GM19099 (cell line): ENCODE measurements around the gene SIPA1.
A peak's percentile ranks its signal among the peaks of the same experiment; 100 is the strongest.

Source experiments
- POLR2A ChIP-seq: IDR thresholded peaks from 3 replicates; pipeline ENCODE4 v1.6.1; 2011; ENCODE audit warnings: low read depth; ENCODE audit not compliant: insufficient read length; ENCODE audit errors: extremely low read depth

The SIPA1 gene

GRCh38 chr11:65645710-65646109 lies 7.8 kb downstream of the SIPA1 start:
- no peak for TF ChIP-seq POLR2A

DNA sequence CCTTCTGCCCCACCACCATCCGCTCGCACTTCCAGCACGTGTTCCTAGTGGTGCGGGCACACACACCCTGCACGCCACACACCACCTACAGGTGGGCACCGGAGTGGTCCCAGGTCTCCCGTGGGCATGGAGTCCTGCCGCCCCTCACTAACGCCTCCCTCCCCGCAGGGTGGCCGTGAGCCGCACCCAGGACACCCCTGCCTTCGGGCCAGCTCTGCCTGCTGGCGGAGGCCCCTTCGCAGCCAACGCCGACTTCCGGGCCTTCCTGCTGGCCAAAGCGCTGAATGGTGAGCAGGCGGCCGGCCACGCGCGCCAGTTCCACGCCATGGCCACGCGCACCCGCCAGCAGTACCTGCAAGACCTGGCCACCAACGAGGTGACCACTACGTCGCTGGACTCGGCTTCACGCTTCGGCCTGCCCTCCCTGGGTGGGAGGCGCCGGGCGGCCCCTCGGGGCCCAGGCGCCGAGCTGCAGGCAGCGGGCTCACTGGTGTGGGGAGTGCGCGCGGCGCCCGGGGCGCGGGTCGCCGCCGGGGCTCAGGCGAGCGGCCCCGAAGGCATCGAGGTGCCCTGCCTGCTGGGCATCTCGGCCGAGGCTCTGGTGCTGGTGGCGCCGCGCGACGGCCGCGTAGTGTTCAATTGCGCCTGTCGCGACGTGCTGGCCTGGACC lies 8.5 kb downstream of the SIPA1 start:
- TF ChIP-seq POLR2A = peak; percentile 3

GRCh38 chr11:65646958-65647701 lies 9.2 kb downstream of the SIPA1 start:
- peak; percentile 5 for TF ChIP-seq POLR2A

DNA sequence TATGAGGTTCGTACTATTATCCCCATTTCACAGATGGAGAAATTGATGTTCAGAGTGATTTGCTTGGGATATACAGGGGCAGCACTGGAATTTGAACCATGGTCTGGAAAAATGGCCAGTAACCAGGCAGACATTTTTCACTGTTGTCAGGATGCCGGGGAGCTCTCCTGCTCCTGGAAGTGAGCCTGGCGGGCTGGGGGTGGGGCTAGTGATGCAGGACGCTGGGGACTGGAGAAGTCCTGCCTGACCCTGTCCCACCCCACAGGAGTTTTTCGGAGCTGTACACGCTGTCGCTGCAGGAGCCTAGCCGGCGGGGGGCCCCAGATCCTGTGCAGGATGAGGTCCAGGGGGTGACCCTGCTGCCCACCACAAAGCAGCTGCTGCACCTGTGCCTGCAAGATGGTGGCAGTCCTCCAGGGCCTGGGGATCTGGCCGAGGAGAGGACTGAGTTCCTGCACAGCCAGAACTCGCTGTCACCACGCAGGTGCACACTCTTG lies 11.1 kb downstream of the SIPA1 start:
- TF ChIP-seq POLR2A = no peak

DNA sequence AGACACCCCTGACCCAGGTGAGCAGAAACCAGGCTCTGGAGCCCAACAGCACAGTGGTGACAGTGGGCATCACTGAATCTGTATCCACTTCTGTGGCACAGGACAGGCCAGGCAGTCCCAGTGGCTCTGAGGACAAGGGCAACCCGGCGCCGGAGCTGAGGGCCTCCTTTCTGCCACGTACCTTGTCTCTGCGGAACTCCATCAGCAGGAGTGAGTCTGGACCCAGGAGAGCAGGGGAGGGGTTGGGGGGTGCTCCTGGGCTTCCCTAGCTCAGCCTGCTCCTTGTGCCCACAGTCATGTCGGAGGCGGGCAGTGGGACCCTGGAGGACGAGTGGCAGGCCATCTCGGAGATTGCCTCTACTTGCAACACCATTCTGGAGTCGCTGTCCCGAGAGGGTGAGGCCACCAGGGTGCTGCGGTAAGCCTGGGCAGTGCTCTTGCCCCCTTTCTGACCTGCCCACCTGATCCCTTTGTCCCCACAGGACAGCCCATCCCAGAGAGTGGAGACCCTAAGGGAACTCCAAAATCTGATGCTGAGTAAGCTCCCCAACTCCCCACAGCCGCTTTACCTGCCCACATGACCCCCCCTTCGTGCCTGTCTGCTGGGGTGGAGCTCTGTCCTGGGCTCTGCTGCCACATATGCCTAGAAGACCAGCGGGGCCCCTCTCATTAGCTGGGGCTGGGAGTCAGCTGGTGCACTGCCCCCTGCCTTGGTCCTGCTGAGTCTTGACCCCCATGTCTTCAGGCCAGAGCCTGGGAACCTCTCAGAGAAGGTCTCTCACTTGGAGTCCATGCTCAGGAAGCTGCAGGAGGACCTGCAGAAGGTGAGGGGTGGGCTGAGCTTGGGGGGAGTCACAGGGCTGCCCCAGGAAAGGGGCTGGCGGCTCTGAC lies 12.0 kb downstream of the SIPA1 start:
- TF ChIP-seq POLR2A = no peak

DNA sequence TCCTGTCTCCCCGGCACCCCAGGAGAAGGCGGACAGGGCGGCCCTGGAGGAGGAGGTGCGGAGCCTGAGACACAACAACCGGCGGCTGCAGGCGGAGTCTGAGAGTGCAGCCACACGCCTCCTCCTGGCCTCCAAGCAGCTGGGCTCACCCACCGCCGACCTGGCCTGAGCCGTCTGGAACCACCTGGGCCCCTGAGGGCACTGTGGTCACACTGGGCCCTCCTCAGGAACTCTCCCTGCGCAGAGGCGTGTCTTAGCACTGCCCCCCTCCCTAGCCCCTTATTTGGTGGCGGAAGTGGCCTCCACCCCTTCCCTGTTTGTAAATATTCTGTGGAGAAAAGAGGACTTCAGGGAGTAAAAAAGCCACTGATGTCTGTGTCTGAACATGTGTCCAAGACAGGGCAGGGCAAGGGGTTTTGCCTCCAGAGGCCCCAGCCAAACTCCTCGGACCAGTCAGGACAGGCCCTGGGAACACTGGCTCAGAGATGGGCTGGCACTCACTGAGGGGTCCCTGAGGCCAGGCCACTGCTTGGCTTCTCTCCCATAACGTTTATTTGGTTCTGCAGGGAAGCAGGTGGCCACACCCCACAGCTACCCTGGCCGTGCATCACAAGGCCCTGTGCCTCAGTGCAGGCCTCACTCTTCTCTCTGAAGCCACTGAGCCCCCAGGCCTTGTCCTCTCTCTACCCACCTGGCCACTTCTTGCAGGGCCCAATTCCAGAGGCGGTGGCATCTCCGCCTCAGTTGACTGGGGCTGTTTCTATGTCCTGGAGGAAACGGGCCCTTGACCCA lies 12.8 kb downstream of the SIPA1 start:
- TF ChIP-seq POLR2A = no peak

- no peak for TF ChIP-seq POLR2A
Observed at GRCh38 chr11:65651339-65651588, 13.4 kb downstream of the SIPA1 start.

DNA sequence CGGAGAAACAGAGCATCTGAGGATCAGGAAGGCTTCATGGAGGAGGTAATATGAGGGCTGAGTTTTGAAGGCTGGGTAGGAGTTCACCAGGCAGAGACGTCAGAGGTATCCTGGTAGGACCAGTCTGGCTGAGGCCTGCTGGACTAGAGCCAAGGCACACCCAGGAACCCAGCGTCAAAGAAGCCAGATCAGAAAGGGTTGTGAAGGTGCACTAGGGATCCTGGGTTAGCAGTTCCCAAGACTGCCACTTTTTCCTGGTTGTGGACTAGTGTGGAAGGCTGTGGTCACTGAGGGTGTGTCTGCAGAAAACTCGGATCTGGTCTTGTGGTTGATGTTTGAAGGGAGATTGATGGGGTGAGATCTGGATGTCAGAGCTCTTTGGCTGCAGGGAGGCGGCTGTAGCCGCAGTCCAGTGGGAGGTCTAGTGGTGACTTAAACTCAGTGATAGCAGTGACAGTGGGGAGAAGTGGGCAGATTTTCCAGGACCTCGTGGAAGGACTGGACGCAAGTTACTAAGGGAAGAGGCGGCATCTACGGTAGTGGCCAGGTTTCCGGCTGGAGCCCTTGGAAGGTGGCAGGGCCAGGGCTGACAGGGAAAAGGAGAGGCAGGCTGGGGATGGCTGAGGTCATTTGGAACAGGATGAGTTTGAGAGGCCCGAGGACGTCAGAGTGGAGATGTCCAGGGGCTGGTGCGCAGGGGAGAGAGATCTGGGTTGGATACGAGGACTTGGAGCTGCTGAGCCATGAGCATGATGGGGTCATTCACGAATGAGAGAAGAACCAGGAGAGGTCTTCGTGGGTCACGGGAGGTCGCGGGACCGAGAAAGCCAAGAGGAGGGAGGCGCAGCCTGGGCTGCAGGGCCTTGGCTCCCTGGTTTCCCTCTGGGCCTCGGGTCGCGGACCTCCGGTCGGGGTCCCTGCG lies 13.9 kb downstream of the SIPA1 start:
- no peak for TF ChIP-seq POLR2A

GRCh38 chr11:65652511-65653228 lies 14.8 kb downstream of the SIPA1 start:
- peak; percentile 70 for TF ChIP-seq POLR2A

DNA sequence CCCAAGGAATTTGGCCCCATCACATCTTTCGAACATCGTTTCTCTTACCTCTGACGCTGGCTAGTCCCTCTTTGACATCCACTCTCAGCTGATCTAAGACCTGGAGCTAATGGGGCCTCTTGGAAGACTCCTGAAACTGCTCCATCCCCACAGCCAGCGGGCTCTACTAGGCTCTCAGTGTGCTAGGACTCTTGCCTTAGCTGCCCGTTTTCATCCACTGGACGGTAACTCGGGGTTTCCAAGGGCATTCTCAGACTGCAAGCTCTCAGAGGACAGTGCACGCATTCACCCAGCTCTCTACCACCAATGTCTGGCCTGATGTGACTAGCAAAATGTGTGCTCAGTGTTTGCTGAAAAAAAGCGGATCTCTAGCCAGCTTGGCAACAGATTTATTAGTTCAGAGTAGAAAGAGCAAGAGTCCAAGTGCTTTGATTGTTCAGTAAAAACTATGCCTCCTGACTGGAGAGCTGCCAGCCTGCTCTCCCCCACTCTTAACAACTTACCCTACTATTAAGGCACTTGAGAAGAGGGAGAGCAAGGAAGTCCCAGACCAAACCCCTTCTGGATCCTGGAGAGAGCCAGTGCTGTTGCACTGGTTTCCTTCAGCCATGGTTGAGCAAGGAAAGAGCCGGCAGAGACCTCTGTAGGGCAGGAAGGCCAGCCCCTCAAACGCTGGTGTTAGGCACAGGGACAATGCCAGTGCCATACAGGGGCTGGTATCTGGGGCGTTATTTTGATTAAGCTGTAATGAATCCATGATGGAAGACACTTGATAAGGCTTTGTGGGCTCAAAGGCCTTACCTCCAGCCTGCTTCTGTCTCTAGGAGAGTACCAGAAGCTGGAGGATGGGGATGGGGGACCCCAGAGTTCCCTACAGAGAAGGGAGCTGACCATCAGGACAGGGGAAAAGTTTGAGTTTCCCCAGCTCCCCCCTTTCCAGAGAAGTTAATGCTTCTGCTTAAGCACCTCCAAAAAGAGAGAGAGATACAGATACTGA lies 15.6 kb downstream of the SIPA1 start:
- TF ChIP-seq POLR2A = no peak

DNA sequence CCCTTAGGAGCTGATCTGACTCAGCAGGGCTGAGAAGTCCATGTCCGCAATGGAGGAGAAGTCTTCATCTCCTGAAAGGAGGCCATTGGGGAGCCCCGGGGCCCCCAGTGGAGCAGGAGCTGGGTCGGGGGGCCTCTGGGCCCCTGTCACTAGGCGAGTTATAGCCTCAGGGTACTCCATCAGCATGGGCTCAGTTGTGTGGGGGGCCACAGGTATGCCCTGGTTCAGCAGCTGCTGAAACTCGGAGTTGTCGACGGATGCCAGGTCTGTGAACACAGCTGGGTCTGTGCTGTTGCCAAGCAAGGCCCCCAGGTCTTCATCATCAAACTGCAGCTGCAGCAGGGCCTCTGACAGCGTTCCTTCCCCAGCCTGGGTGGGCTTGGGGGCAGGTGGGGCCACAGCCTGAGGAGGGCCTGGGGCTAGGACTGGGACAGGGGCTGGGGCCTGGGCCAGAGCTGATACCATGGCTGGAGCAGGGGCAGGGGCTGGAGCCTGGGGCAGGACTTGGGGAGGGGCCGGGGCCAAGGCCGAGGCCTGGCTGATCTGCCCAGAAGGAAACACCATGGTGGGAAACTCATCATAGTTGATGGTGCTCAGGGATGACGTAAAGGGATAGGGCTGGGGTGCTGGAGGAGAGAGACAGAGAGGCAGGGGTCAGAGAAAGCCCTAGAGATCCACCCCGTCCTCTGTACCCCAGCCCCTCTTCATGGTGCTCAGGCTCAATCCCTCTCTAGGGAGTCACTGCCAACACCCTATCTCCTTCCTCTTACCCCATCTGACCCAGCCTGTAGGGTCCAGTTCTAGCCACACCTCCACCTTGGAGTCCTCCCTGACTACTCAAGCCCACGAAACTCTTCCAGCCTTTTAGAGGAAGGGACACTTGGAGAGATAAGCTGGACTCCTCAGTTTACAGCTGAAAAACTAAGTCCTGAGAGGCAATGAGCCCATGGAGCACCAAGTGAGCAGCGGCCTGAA lies 16.8 kb downstream of the SIPA1 start:
- TF ChIP-seq POLR2A = no peak
